ENCODE data around the gene MIDN. TPM values are rescaled to one million over a fixed set of nuclear protein-coding genes. Genes with fewer than 3 reads are reported as not detected.

Gene MIDN
- total RNA-seq, 2 donors from 2014 or later: 35.8 to 42.9 TPM

DNA sequence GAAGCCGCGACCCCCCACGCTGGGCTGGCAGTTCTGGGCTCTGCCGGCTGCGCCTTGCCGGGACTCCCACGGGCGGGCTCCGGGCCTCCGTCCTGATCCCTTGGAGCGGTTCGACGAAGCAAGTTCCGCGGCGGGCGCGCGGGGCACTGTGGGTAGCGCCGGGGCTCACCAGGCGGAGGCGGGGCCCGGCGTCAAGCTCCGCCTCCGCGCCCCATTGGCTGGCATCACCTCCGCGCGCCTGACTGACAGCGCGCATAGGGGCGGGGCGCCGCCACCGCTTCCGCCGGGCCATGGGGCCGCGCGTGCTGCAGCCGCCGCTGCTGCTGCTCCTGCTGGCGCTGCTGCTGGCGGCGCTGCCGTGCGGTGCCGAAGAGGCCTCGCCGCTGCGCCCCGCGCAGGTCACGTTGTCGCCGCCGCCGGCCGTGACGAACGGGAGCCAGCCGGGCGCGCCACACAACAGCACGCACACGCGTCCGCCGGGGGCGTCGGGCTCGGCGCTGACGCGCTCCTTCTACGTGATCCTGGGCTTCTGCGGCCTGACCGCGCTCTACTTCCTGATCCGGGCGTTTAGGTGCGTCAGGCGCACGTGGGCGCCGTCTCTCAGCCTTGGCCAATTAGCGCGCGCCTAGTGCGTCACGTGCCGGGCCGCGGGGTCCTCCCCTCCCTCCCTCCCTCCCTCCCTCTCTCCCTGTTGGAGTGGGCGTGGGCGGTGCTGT is 27.0 kb downstream of the MIDN start, which contains the start of gene FAM174C:
Gene FAM174C (plus strand): TSS at position 271 of the 716 bp plus-strand sequence. CDS start 20 bp downstream, at position 291.
- WGBS: under 1% methylated on average over 76 of the region's 98 CpGs
- intact Hi-C loops (cut with DNase I): loop anchor here (5.0 to 10.0 kb wide), 4 partner anchors 82 to 227 kb away; partner anchors contain the start of genes DAZAP1, GAMT and RPS15
- H3K4me1 ChIP-seq (replicated peaks): peaks cover 51% of the 10 kb centered on the region

GRCh38 chr19:1275976-1276627 is 27.7 kb downstream of the MIDN start:
- WGBS: 4% methylated on average over 40 of the region's 43 CpGs
- intact Hi-C loops (cut with DNase I): loop anchor here (5.0 to 10.0 kb wide), 4 partner anchors 81 to 226 kb away; partner anchors contain the start of genes DAZAP1, GAMT and RPS15
- peaks cover 9 to 31% of the 10 kb centered on the region in 2 donors for H3K36me3 ChIP-seq

More for the DNA sequence above, 27.0 kb downstream of the MIDN start, which contains the start of gene FAM174C:
- Histone ChIP-seq H3K9me3 (no peaks in the 10 kb centered on the region), H3K36me3 (peaks cover 9 to 34% of the 10 kb centered on the region in 2 donors), H3K27ac (peak within 1 kb of the TSS; percentile 94 to 99), H3K4me3 (peak within 1 kb of the TSS; percentile 53 to 78), H3K27me3 (replicated peaks; ENCODE audit: insufficient read depth) (no peaks in the 10 kb centered on the region)
- peak; percentile 94 for DNase-seq (ENCODE audit: low spot score)
- peak; percentile 41 for TF ChIP-seq POLR2A (IDR thresholded peaks at IDR 0.05)
- TF ChIP-seq, protein P1, sequence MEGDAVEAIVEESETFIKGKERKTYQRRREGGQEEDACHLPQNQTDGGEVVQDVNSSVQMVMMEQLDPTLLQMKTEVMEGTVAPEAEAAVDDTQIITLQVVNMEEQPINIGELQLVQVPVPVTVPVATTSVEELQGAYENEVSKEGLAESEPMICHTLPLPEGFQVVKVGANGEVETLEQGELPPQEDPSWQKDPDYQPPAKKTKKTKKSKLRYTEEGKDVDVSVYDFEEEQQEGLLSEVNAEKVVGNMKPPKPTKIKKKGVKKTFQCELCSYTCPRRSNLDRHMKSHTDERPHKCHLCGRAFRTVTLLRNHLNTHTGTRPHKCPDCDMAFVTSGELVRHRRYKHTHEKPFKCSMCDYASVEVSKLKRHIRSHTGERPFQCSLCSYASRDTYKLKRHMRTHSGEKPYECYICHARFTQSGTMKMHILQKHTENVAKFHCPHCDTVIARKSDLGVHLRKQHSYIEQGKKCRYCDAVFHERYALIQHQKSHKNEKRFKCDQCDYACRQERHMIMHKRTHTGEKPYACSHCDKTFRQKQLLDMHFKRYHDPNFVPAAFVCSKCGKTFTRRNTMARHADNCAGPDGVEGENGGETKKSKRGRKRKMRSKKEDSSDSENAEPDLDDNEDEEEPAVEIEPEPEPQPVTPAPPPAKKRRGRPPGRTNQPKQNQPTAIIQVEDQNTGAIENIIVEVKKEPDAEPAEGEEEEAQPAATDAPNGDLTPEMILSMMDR (IDR thresholded peaks at IDR 0.05): peak in 2 of 4 experiments; percentile 12 to 25
- TF ChIP-seq POLR2AphosphoS5 (IDR thresholded peaks at IDR 0.05): peak; percentile 77

DNA sequence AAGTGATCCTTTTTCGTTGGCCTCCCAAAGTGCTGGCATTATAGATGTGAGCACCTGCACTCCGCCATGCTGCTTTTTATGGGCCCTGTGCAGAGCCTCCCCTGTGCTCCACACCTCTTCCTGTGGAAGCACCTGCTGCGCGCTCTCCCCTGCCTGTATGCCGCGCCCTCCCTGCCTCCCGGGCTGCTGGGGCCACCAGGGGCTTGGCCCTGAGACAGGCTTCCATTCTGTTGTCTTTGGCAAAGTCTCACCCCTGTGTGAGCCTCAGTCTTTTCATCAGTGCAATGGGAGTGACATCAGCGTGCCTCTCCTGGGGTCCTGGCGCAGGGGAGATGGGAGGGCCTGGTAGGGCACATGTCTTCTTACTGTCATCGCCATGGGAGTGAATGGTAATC is 28.2 kb downstream of the MIDN start:
- Histone ChIP-seq H3K36me3 (peaks cover 9 to 27% of the 10 kb centered on the region in 2 donors), H3K4me3 (peak overlapping the region in 1 of 2 donors; percentile 78), H3K9me3 (no peaks in the 10 kb centered on the region), H3K27ac (peak overlapping the region in 1 of 2 donors; percentile 99), H3K4me1 (replicated peaks) (peaks cover 41% of the 10 kb centered on the region), H3K27me3 (replicated peaks; ENCODE audit: insufficient read depth) (no peaks in the 10 kb centered on the region)
- peak; percentile 15 for DNase-seq (ENCODE audit: low spot score)
- intact Hi-C loops (cut with DNase I): loop anchor here (5.0 to 10.0 kb wide), 4 partner anchors 81 to 226 kb away; partner anchors contain the start of genes DAZAP1, GAMT and RPS15
- WGBS: 71% methylated on average over 10 of the region's 10 CpGs
- no peak for TF ChIP-seq POLR2A (IDR thresholded peaks at IDR 0.05)
- no peak for TF ChIP-seq POLR2AphosphoS5 (IDR thresholded peaks at IDR 0.05)
- TF ChIP-seq, protein P1 (IDR thresholded peaks at IDR 0.05): no peak

More at GRCh38 chr19:1275976-1276627, 27.7 kb downstream of the MIDN start:
- H3K4me3 ChIP-seq: peak overlapping the region; percentile 53 to 78
- peak overlapping the region; percentile 94 to 99 for H3K27ac ChIP-seq
- H3K9me3 ChIP-seq: no peaks in the 10 kb centered on the region
- no peaks in the 10 kb centered on the region for H3K27me3 ChIP-seq (replicated peaks; ENCODE audit: insufficient read depth)
- TF ChIP-seq POLR2A (IDR thresholded peaks at IDR 0.05) (peak; percentile 17), POLR2AphosphoS5 (IDR thresholded peaks at IDR 0.05) (peak; percentile 3)
- TF ChIP-seq, protein P1 (IDR thresholded peaks at IDR 0.05): no peak
- peak; percentile 33 for DNase-seq (ENCODE audit: low spot score)
- H3K4me1 ChIP-seq (replicated peaks): peaks cover 45% of the 10 kb centered on the region

DNA sequence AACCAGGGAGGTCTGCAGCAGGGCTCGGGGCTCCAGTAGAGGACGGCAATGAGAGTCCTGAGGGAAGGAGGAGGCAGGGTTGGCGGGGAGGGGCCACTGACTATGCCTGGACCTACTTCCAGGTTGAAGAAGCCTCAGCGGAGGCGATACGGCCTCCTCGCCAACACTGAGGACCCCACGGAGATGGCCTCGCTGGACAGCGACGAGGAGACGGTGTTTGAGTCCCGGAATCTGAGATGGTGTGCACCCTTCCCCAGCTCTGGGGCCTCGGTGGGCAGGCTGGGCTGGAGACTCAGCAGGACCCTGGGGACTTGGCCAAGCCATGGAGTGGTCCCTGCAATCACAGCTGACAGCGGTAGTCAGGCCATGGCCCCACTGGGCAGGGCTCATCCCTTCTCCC is 28.7 kb downstream of the MIDN start:
- 92% methylated on average over 15 of the region's 15 CpGs for whole genome bisulfite sequencing
- Histone ChIP-seq H3K9me3 (no peaks in the 10 kb centered on the region), H3K27me3 (replicated peaks; ENCODE audit: insufficient read depth) (no peaks in the 10 kb centered on the region), H3K4me3 (no peak overlapping the region), H3K36me3 (peaks cover 9 to 22% of the 10 kb centered on the region in 2 donors), H3K27ac (no peak overlapping the region), H3K4me1 (replicated peaks) (peaks cover 37% of the 10 kb centered on the region)
- TF ChIP-seq, protein P1 (IDR thresholded peaks at IDR 0.05): no peak
- TF ChIP-seq POLR2AphosphoS5 (IDR thresholded peaks at IDR 0.05) (no peak), POLR2A (IDR thresholded peaks at IDR 0.05) (no peak)
- intact Hi-C loops (cut with DNase I): loop anchor here (5.0 to 10.0 kb wide), 4 partner anchors 80 to 225 kb away; partner anchors contain the start of genes DAZAP1, GAMT and RPS15
- DNase-seq (ENCODE audit: low spot score): no peak
